Measurements from ENCODE around the gene ZBTB20.

The ZBTB20 gene

GRCh38 chr3:114567771-114568170 lies 579.3 kb downstream of the ZBTB20 start:
- POLR2A ChIA-PET (ENCODE audit: low non-redundant PET), result no interaction called here

GRCh38 chr3:114566767-114567166 lies 580.3 kb downstream of the ZBTB20 start:
- no peak for DNase-seq (ENCODE audit: low spot score)
- ChIA-PET POLR2A (ENCODE audit: low non-redundant PET) (no interaction called here), CTCF (no interaction called here)
- H3K27ac ChIP-seq, result no peak overlapping the region
- TF ChIP-seq CTCF (conservative IDR thresholded peaks at IDR 0.05; ENCODE audit: low read depth), result no peak

More at GRCh38 chr3:114567771-114568170, 579.3 kb downstream of the ZBTB20 start:
- CTCF ChIA-PET, result no interaction called here
- no peak for DNase-seq (ENCODE audit: low spot score)
- H3K27ac ChIP-seq, result no peak overlapping the region
- TF ChIP-seq CTCF (conservative IDR thresholded peaks at IDR 0.05; ENCODE audit: low read depth), result no peak

- H3K27ac ChIP-seq, result no peak overlapping the region
- TF ChIP-seq CTCF (conservative IDR thresholded peaks at IDR 0.05; ENCODE audit: low read depth), result no peak
- no peak for DNase-seq (ENCODE audit: low spot score)
- CTCF ChIA-PET, result interaction anchor here (0.5 to 0.6 kb wide), 2 partner anchors 308 to 535 kb away, joined by 3 read pairs; no protein-coding TSS in a partner anchor
- POLR2A ChIA-PET (ENCODE audit: low non-redundant PET), result no interaction called here
Measured at GRCh38 chr3:114566162-114566755, 580.8 kb downstream of the ZBTB20 start.

DNA sequence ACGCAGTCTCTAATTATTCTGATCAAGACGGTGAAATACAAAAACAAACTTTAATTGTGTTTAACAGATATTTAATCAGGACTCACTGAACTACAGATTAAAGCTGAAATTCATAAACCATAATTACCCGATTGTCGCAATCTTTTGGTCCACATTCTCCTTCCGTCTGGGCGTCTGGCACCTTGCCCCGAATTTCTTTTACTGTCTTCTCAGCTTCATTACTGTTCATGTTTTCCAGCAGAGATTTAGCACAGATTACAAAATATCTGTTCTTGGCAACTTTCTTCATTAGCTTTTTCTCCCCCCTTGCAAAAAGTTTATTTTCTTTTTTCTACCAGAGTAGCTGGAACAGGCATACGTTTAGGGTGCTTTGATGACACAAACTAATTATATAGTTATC lies 581.9 kb downstream of the ZBTB20 start:
- H3K27ac ChIP-seq, result no peak overlapping the region
- no peak for DNase-seq (ENCODE audit: low spot score)
- no peak for TF ChIP-seq CTCF (conservative IDR thresholded peaks at IDR 0.05; ENCODE audit: low read depth)
- POLR2A ChIA-PET (ENCODE audit: low non-redundant PET), result no interaction called here
- CTCF ChIA-PET, result interaction anchor here (0.5 kb wide), 1 partner anchor 182 kb away, joined by 3 read pairs; no protein-coding TSS in a partner anchor

DNA sequence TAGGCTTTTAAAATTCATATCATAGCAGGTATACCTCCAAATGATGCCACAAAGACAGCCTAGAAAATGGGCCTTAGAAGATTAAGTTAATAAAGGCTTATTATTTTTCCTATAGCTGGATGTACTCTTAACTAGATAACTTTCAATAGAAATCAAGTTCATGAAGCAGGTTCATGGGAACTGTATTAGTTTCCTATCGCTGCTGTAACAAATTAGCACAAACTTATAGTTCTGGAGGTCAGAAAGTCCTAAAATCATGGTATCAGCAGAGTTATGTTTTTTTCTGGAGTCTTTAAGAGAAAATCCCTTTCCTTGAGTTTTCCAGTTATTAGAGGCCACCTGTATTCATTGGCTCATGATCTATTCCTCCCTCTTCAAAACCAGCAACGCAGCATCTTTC lies 583.4 kb downstream of the ZBTB20 start:
- ChIA-PET POLR2A (ENCODE audit: low non-redundant PET) (no interaction called here), CTCF (no interaction called here)
- DNase-seq (ENCODE audit: low spot score), result no peak

GRCh38 chr3:114562557-114562956 lies 584.5 kb downstream of the ZBTB20 start:
- ChIA-PET POLR2A (ENCODE audit: low non-redundant PET) (no interaction called here), CTCF (interaction anchor here (0.7 kb wide), 1 partner anchor 10 kb away, joined by 3 read pairs; no protein-coding TSS in a partner anchor)
- DNase-seq (ENCODE audit: low spot score), result no peak

More for the DNA sequence above, 583.4 kb downstream of the ZBTB20 start:
- TF ChIP-seq CTCF (conservative IDR thresholded peaks at IDR 0.05; ENCODE audit: low read depth), result no peak
- no peak overlapping the region for H3K27ac ChIP-seq

More at GRCh38 chr3:114562557-114562956, 584.5 kb downstream of the ZBTB20 start:
- TF ChIP-seq CTCF (conservative IDR thresholded peaks at IDR 0.05; ENCODE audit: low read depth), result no peak
- no peak overlapping the region for H3K27ac ChIP-seq

All from RWPE1 (cell line).